K562 (cell line): ENCODE measurements around the gene LRPAP1. TPM values are rescaled to one million over a fixed set of nuclear protein-coding genes. Genes with fewer than 3 reads are reported as not detected.
A peak's percentile ranks its signal among the peaks of the same experiment; 100 is the strongest.

Experiments used
- ATAC-seq: fragments of 200-7000 bp; cut with Tn5 transposase; 3 replicates; pipeline ENCODE4 v1.9.1; 2020; ENCODE audit warnings: moderate library complexity
- Bru-seq: library from RNA; stranded (reverse); fragments of 400-500 nt; gene quantifications from one replicate; lab custom pipeline; 2021; lab: Mats Ljungman, UMichigan
- BruChase-seq, 2 experiments: library from RNA; stranded (reverse); fragments of 400-500 nt; gene quantifications; one replicate each; lab custom pipeline; 2021; lab: Mats Ljungman, UMichigan
- BruUV-seq: library from RNA; stranded (reverse); fragments of 400-500 nt; replicated peaks from 2 replicates; lab custom pipeline; 2021; lab: Mats Ljungman, UMichigan
- CTCF ChIA-PET: fragments of 300-600 bp; formaldehyde crosslinking; extraction: SDS; loops from one replicate; lab custom pipeline; 2021; ENCODE audit warnings: low intra/inter-chr PET ratio; lab: Yijun Ruan, JAX
- POLR2A ChIA-PET: fragments of 300-600, 350-650 bp; sonication (Branson Sonifier 250); formaldehyde crosslinking; extraction: SDS; loops from one replicate; lab custom pipeline; 2021; ENCODE audit warnings: antibody characterized with exemption, inconsistent platforms; lab: Yijun Ruan, JAX
- DNase-seq, 4 experiments: peaks; one replicate each; pipeline versions ENCODE4 v3.0.0 to v3.0.0-alpha.2; 2011 to 2018; ENCODE audit warnings: low spot score in 3 of 4, mixed read lengths in 3 of 4; ENCODE audit errors: extremely low read depth in 1 of 4
- FAIRE-seq: peaks from 2 replicates; lab custom pipeline; 2011; peaks lifted over from hg19 to GRCh38; lab: Jason Lieb, UNC
- H2AFZ ChIP-seq: 2 replicates; pipeline ENCODE4 v1.6.0; 2011; ENCODE audit warnings: low read depth, low read length, control low read depth, inconsistent platforms
- H3K27ac ChIP-seq: fragments of 200-600 bp; 3 replicates; pipeline ENCODE4 v1.8.0; 2011; ENCODE audit warnings: low read depth, mild to moderate bottlenecking, control low read depth, inconsistent platforms, low read length, moderate library complexity, mixed read lengths; ENCODE audit errors: extremely low read depth
- H3K27me3 ChIP-seq, 2 experiments: fragments of 300-600 bp in 1 of 2; 2 replicates in 1 of 2; 3 replicates in 1 of 2; pipeline versions ENCODE4 v1.6.0 to v1.8.0; 2011; ENCODE audit warnings: inconsistent platforms in 2 of 2, low read length in 2 of 2, mild to moderate bottlenecking in 1 of 2, mixed read lengths in 1 of 2, moderate library complexity in 1 of 2; ENCODE audit not compliant: control insufficient read depth in 2 of 2, insufficient read depth in 2 of 2
- H3K36me3 ChIP-seq: fragments of 300-600 bp; 3 replicates; pipeline ENCODE4 v1.8.0; 2011; ENCODE audit warnings: mild to moderate bottlenecking, low read length, inconsistent platforms; ENCODE audit not compliant: control insufficient read depth, insufficient read depth
- H3K4me1 ChIP-seq, 2 experiments: fragments of 200-600 bp in 1 of 2; replicated peaks in 1 of 2; 2 replicates in 1 of 2; 3 replicates in 1 of 2; pipeline versions ENCODE4 v1.5.1 to v1.8.0; 2011; ENCODE audit warnings: inconsistent platforms in 2 of 2, low read length in 2 of 2, mild to moderate bottlenecking in 1 of 2, mixed read lengths in 1 of 2, moderate library complexity in 1 of 2; ENCODE audit not compliant: control insufficient read depth in 2 of 2, insufficient read depth in 2 of 2
- H3K4me2 ChIP-seq: 2 replicates; pipeline ENCODE4 v1.6.1; 2011; ENCODE audit warnings: low read length, control low read depth, inconsistent platforms, mixed read lengths; ENCODE audit not compliant: insufficient read depth
- H3K4me3 ChIP-seq: fragments of 200-600 bp; sonication (generic), shearing (Covaris generic); 2 replicates; pipeline ENCODE4 v1.5.1; 2016; ENCODE audit warnings: control low read depth, inconsistent platforms
- H3K79me2 ChIP-seq: fragments of 200-600 bp; 3 replicates; pipeline ENCODE4 v1.8.0; 2011; ENCODE audit warnings: low read length, inconsistent platforms; ENCODE audit not compliant: control insufficient read depth, insufficient read depth
- H3K9ac ChIP-seq, 2 experiments: 2 replicates each; pipeline versions ENCODE4 v1.6.0 to v1.6.1; 2011; ENCODE audit warnings: low read depth in 2 of 2, low read length in 2 of 2, control low read depth in 1 of 2, inconsistent platforms in 1 of 2, mild to moderate bottlenecking in 1 of 2, mixed read lengths in 1 of 2; ENCODE audit not compliant: insufficient read depth in 1 of 2
- H3K9me1 ChIP-seq: one replicate; pipeline ENCODE4 v1.6.0; 2011; ENCODE audit warnings: inconsistent platforms, mild to moderate bottlenecking, low read length, moderate library complexity; ENCODE audit not compliant: control insufficient read depth, insufficient read depth
- H3K9me3 ChIP-seq: replicated peaks from 2 replicates; pipeline ENCODE4 v1.5.1; 2011; ENCODE audit warnings: low read depth, low read length, inconsistent platforms; ENCODE audit not compliant: control insufficient read depth, insufficient read depth
- H4K20me1 ChIP-seq: replicated peaks from 2 replicates; pipeline ENCODE4 v1.6.1; 2011; ENCODE audit warnings: low read length, inconsistent platforms, mixed read lengths; ENCODE audit not compliant: control insufficient read depth, insufficient read depth
- CCAR2 ChIP-seq: fragments of 200-400 bp; formaldehyde crosslinking; IDR thresholded peaks from 2 replicates; pipeline ENCODE4 v1.6.1; 2017; ENCODE audit warnings: mild to moderate bottlenecking, low read depth, low read length
- CREBBP ChIP-seq: IDR thresholded peaks from one replicate; pipeline ENCODE4 v1.6.1; 2012; ENCODE audit warnings: low read depth, mild to moderate bottlenecking, control low read depth, inconsistent platforms, low read length
- EZH2 ChIP-seq: IDR thresholded peaks from 2 replicates; pipeline ENCODE4 v1.6.1; 2012; ENCODE audit warnings: low read depth, mild to moderate bottlenecking, inconsistent platforms, low read length, borderline replicate concordance
- KDM1A ChIP-seq, 2 experiments: fragments of 450-650 bp; IDR thresholded peaks; 2 replicates each; pipeline ENCODE4 v1.6.1; 2016; ENCODE audit warnings: mild to moderate bottlenecking in 2 of 2
- MECOM ChIP-seq: fragments of 250-450 bp; sonication (Bioruptor Pico); IDR thresholded peaks from 2 replicates; pipeline ENCODE4 v1.8.0; 2022; ENCODE audit warnings: inconsistent platforms
- PHB ChIP-seq: fragments of 250-450 bp; sonication (Bioruptor Pico); IDR thresholded peaks from 2 replicates; pipeline ENCODE4 v1.5.0; 2021
- POU5F1 ChIP-seq: fragments of 150-350 bp; IDR thresholded peaks from 2 replicates; pipeline ENCODE4 v1.6.1; 2014; ENCODE audit warnings: borderline replicate concordance, low read length, low read depth, mild to moderate bottlenecking; ENCODE audit not compliant: partially characterized antibody
- PTRF ChIP-seq: fragments of 450-650 bp; IDR thresholded peaks from 2 replicates; pipeline ENCODE4 v1.6.1; 2016; ENCODE audit warnings: mild to moderate bottlenecking, missing genetic modification characterization, missing compliant biosample characterization
- SMAD3 ChIP-seq: fragments of 450-650 bp; formaldehyde crosslinking; conservative IDR thresholded peaks from 2 replicates; pipeline ENCODE4 v1.4.0; 2020; ENCODE audit warnings: mild to moderate bottlenecking
- TBP ChIP-seq: optimal IDR thresholded peaks from 2 replicates; pipeline ENCODE3; 2011; ENCODE audit warnings: low read depth, low read length, improper control_type of control experiment
- ZNF23 ChIP-seq: fragments of 250-450 bp; sonication (Bioruptor Pico); IDR thresholded peaks from 2 replicates; pipeline ENCODE4 v1.4.0; 2020; ENCODE audit warnings: mild to moderate bottlenecking
- WGBS: fragments of 100-300 bp; shearing (Covaris generic); methylation state at CpG from one replicate; pipeline ENCODE4 v1.1.6; 2016; ENCODE audit warnings: low coverage, mixed read lengths; ENCODE audit not compliant: insufficient coverage; ENCODE audit errors: missing lambda C conversion rate; 5-methylcytosine and 5-hydroxymethylcytosine counted together
- in situ Hi-C: fragments of 300-500 bp; cut with MboI; formaldehyde crosslinking; loops from 4 replicates; pipeline ENCODE4 v1.15.0; 2018; ENCODE audit warnings: inconsistent platforms, mixed read lengths
- intact Hi-C: fragments of 100-400 bp; cut with micrococcal nuclease; formaldehyde crosslinking; loops from 2 replicates; pipeline ENCODE4 v1.14.2; 2022
- long read RNA-seq, 3 experiments: library from polyadenylated mRNA in 2 of 3; library from RNA in 1 of 3; unstranded in 2 of 3; stranded (forward) in 1 of 3; transcript quantifications; one replicate each; pipeline ENCODE4 v2.0.0, GENCODE V29; 2019 to 2022
- polyA minus RNA-seq, 3 experiments: library from RNA; depleted of rRNA, polyadenylated mRNA; stranded (reverse); fragments of >200 nt; gene quantifications; 2 replicates each; pipeline ENCODE4 v1.2.3, GENCODE V29; 2011
- polyA plus RNA-seq, 8 experiments: library from polyadenylated mRNA; depleted of rRNA in 4 of 8; stranded (reverse) in 5 of 8; unstranded in 3 of 8; fragments of >200 nt; fragmentation: Nextera tagmentation in 2 of 8; fragmentation: Illumina TruSeq in 1 of 8; extraction: Ambion mirVana in 2 of 8; extraction: Trizol in 1 of 8; gene quantifications; 2 replicates each; pipeline versions ENCODE4 v1.2.1 to v1.2.3, GENCODE V29; 2011 to 2014; ENCODE audit warnings: inconsistent platforms in 1 of 8, missing spikeins in 1 of 8
- total RNA-seq, 7 experiments: library from RNA; depleted of rRNA in 6 of 7; stranded (reverse); fragments of >200 nt in 6 of 7; fragmentation: Illumina TruSeq in 2 of 7; extraction: Trizol in 2 of 7; gene quantifications; 2 replicates each; pipeline versions ENCODE4 v1.2.1 to v1.2.3, GENCODE V29; 2011 to 2021; ENCODE audit warnings: low replicate concordance in 1 of 7
- TF ChIP-seq, protein P1 (sequence below): IDR thresholded peaks from 2 replicates; pipeline ENCODE4 v1.6.1; 2014; ENCODE audit warnings: antibody characterized with exemption

LRPAP1 gene, protein sequence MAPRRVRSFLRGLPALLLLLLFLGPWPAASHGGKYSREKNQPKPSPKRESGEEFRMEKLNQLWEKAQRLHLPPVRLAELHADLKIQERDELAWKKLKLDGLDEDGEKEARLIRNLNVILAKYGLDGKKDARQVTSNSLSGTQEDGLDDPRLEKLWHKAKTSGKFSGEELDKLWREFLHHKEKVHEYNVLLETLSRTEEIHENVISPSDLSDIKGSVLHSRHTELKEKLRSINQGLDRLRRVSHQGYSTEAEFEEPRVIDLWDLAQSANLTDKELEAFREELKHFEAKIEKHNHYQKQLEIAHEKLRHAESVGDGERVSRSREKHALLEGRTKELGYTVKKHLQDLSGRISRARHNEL
- total RNA-seq (2011; cell fraction: chromatin; rRNA removed; ENCODE audit: low replicate concordance) = 44.0 and 98.8 TPM in 2 replicates
- total RNA-seq (2011; cell fraction: nucleolus; rRNA removed) = 76.2 and 78.7 TPM in 2 replicates
- total RNA-seq (2011; cell fraction: nucleoplasm; rRNA removed) = 43.0 and 46.3 TPM in 2 replicates
- total RNA-seq (2014; rRNA removed) (73.5 and 105 TPM in 2 replicates), total RNA-seq (2014; rRNA removed; fragmentation: Illumina TruSeq; extraction: Trizol) (18.7 and 24.6 TPM in 2 replicates), total RNA-seq (2015; rRNA removed; fragmentation: Illumina TruSeq; extraction: Trizol) (41.8 and 49.7 TPM in 2 replicates), total RNA-seq (2021) (72.0 and 75.5 TPM in 2 replicates), polyA plus RNA-seq (2011; rRNA removed) (43.6 and 45.0 TPM in 2 replicates), polyA plus RNA-seq (2014; fragmentation: Illumina TruSeq; extraction: Trizol) (33.1 and 55.4 TPM in 2 replicates), polyA plus RNA-seq (2014; fragmentation: Nextera tagmentation; extraction: Ambion mirVana) (1 to 10 TPM; 1.1 to 6.1 TPM), polyA plus RNA-seq (2014; rRNA removed) (57.7 and 69.9 TPM in 2 replicates), polyA minus RNA-seq (2011; rRNA and poly(A)+ RNA removed) (23.0 and 26.5 TPM in 2 replicates), Bru-seq, nascent RNA (percentile 69 among the genes with signal in this experiment), BruChase-seq, experiment 1, labeled RNA remaining after a 2-hour chase (percentile 68 among the genes with signal in this experiment), BruChase-seq, experiment 2, labeled RNA remaining after a 6-hour chase (percentile 71 among the genes with signal in this experiment)
- polyA plus RNA-seq (2011; cell fraction: cytosol; rRNA removed) = 28.1 and 40.4 TPM in 2 replicates
- 33.7 and 47.1 TPM in 2 replicates for polyA plus RNA-seq (2011; cell fraction: nucleus; rRNA removed)
- 70.2 and 113 TPM in 2 replicates for polyA plus RNA-seq (2012)
- 19.7 and 31.3 TPM in 2 replicates for polyA minus RNA-seq (2011; cell fraction: cytosol; rRNA and poly(A)+ RNA removed)
- 17.9 and 19.5 TPM in 2 replicates for polyA minus RNA-seq (2011; cell fraction: nucleus; rRNA and poly(A)+ RNA removed)
- long read RNA-seq, experiment 1, full-length matches to known transcripts = 333 of 389 reads
- long read RNA-seq, experiment 1, partial matches to known transcripts = 22 of 389 reads
- long read RNA-seq, experiment 1, other reads (novel, unspliced or antisense) = 34 of 389 reads
- long read RNA-seq, experiment 2, full-length matches to known transcripts = 58 of 79 reads
- long read RNA-seq, experiment 2, partial matches to known transcripts = 17 of 79 reads
- long read RNA-seq, experiment 2, other reads (novel, unspliced or antisense) = 4 of 79 reads
- long read RNA-seq, experiment 3, full-length matches to known transcripts = 174 of 187 reads
- long read RNA-seq, experiment 3, partial matches to known transcripts = 7 of 187 reads
- long read RNA-seq, experiment 3, other reads (novel, unspliced or antisense) = 6 of 187 reads

GRCh38 chr4:3531879-3532750 is at the start of gene LRPAP1:
Gene LRPAP1, minus strand, starts transcription at chr4:3532422. Its CDS starts 10 bp downstream, at chr4:3532412.
- Histone ChIP-seq H3K4me1 (peaks cover 9 to 45% of the 10 kb centered on the region in 2 experiments; a peak in 4 of 5 replicates), H3K27me3 (peaks cover 5 to 15% of the 10 kb centered on the region in 2 experiments; a peak in 3 of 5 replicates), H2AFZ (peak within 1 kb of the TSS; percentile 92), H3K9me1 (no peaks in the 10 kb centered on the region), H3K9me3 (no peaks in the 10 kb centered on the region), H3K4me2 (peak within 1 kb of the TSS; percentile 95), H4K20me1 (peaks cover 26% of the 10 kb centered on the region), H3K27ac (peak within 1 kb of the TSS; percentile 81; the same call in 2 of the 3 replicates), H3K36me3 (peaks cover 25% of the 10 kb centered on the region; the same call in 2 of the 3 replicates), H3K9ac (peak within 1 kb of the TSS; percentile 78 to 100), H3K79me2 (peaks cover 39% of the 10 kb centered on the region), H3K4me3 (peak within 1 kb of the TSS; percentile 86)
- FAIRE-seq (peak; percentile 66), DNase-seq (peak; percentile 91 to 98 (median 98)), ATAC-seq (peak; percentile 96)
- ChIA-PET POLR2A (interaction anchor here (0.5 to 0.6 kb wide), 2 partner anchors 12 to 19 kb away, joined by 3 read pairs; no protein-coding TSS in a partner anchor), CTCF (no interaction called here)
- in situ Hi-C loops = no loop called here
- under 1% methylated on average over 49 of the region's 84 CpGs for WGBS
- no TSS peak for BruUV-seq
- intact Hi-C loops = no loop called here
- no peak for TF ChIP-seq ZNF23 (CRISPR knock-in tag)
- TF ChIP-seq, protein P1, sequence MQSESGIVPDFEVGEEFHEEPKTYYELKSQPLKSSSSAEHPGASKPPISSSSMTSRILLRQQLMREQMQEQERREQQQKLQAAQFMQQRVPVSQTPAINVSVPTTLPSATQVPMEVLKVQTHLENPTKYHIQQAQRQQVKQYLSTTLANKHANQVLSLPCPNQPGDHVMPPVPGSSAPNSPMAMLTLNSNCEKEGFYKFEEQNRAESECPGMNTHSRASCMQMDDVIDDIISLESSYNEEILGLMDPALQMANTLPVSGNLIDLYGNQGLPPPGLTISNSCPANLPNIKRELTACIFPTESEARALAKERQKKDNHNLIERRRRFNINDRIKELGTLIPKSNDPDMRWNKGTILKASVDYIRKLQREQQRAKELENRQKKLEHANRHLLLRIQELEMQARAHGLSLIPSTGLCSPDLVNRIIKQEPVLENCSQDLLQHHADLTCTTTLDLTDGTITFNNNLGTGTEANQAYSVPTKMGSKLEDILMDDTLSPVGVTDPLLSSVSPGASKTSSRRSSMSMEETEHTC = no peak
- no peak for TF ChIP-seq PHB (CRISPR knock-in tag)
- no peak for TF ChIP-seq PTRF (tag)
- TF ChIP-seq POU5F1 = peak; percentile 13
- TF ChIP-seq KDM1A (IDR thresholded peaks at IDR 0.05) = no peak
- no peak for TF ChIP-seq CCAR2
- TF ChIP-seq CREBBP = no peak
- TF ChIP-seq SMAD3 (CRISPR knock-in tag) = 0 out of 2 replicates have a peak, but pooled peaks have one; percentile 40
- TF ChIP-seq EZH2 = no peak
- TF ChIP-seq TBP = peak; percentile 96
- TF ChIP-seq MECOM (CRISPR knock-in tag) = no peak
